GM13976 (cell line): ENCODE data around the gene ZIC5.
"Not testable (repeated sequence)": the region's sequence is repeated elsewhere in the genome, so short reads cannot be mapped to it uniquely, and the experiment has no call there.

Experiments
- DNase-seq: peaks from one replicate; pipeline ENCODE4 v3.0.0; 2012; ENCODE audit warnings: low spot score
- in situ Hi-C: fragments of 300-500 bp; cut with MboI; formaldehyde crosslinking; loops from one replicate; pipeline ENCODE4 v1.12.0; 2022; ENCODE audit warnings: low sequenced_read_pairs, mixed read lengths, inconsistent platforms; ENCODE audit not compliant: unreplicated experiment
- TF ChIP-seq, protein P1 (sequence below): IDR thresholded peaks from 2 replicates; pipeline ENCODE4 v1.5.1; 2012; ENCODE audit warnings: borderline replicate concordance, mild to moderate bottlenecking; ENCODE audit not compliant: insufficient read depth; ENCODE audit errors: extremely low read depth, missing control alignments, control extremely low read depth

ZIC5 gene

DNA sequence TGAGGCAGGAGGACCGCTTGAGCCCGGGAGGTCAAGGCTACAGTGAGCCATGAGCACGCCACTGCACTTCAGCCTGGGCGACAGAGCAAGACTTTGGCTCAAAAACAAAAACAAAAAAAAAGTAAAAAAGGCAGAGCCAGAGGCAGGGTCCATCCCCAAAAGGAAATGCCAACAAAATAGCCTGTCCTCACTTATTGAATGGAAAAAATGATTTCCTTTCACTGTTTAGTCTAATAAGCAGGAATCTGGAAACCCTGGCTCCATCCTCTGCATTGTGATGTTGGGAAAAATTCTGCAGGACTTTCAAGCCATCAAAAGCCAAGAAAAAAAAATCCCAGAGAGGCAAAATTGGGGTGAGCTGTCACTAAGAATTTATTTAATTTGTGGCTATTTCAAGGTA, 23.2 kb downstream of the ZIC5 start:
- no peak for DNase-seq
- in situ Hi-C loops, result no loop called here
- TF ChIP-seq, protein P1, sequence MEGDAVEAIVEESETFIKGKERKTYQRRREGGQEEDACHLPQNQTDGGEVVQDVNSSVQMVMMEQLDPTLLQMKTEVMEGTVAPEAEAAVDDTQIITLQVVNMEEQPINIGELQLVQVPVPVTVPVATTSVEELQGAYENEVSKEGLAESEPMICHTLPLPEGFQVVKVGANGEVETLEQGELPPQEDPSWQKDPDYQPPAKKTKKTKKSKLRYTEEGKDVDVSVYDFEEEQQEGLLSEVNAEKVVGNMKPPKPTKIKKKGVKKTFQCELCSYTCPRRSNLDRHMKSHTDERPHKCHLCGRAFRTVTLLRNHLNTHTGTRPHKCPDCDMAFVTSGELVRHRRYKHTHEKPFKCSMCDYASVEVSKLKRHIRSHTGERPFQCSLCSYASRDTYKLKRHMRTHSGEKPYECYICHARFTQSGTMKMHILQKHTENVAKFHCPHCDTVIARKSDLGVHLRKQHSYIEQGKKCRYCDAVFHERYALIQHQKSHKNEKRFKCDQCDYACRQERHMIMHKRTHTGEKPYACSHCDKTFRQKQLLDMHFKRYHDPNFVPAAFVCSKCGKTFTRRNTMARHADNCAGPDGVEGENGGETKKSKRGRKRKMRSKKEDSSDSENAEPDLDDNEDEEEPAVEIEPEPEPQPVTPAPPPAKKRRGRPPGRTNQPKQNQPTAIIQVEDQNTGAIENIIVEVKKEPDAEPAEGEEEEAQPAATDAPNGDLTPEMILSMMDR, result no peak

GRCh38 chr13:99947666-99948065, 23.9 kb downstream of the ZIC5 start:
- in situ Hi-C loops, result no loop called here
- no peak for DNase-seq
- TF ChIP-seq, protein P1, result no peak

- in situ Hi-C loops, DNase-seq: not testable (repeated sequence)
These were observed 26.1 kb downstream of the ZIC5 start for GRCh38 chr13:99945515-99945914.

DNA sequence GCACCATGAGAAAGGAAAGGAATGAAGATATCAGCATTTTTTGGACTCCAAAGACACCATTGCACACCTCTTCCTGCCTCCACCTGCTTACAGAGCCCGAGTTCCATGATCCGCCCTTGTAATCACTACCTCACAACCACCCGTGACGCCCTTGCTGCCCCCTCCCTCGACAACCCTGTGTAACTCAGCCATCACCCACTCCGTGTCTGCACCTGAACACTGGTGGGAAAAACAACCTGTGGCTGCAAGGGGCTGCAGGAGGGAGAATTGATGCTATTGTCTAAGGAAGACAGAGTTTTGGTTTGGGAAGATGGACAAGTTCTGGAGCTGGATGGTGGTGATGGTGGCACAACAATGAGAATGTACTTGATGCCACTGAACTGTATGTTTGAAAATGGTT, 27.0 kb downstream of the ZIC5 start:
- TF ChIP-seq, protein P1, result no peak
- no peak for DNase-seq
- in situ Hi-C loops, result no loop called here

- in situ Hi-C loops, result no loop called here
- TF ChIP-seq, protein P1, result no peak
- no peak for DNase-seq
These were observed 27.5 kb downstream of the ZIC5 start for GRCh38 chr13:99944102-99944501.

- in situ Hi-C loops, result no loop called here
- no peak for DNase-seq
- TF ChIP-seq, protein P1, result no peak
These were observed 29.7 kb downstream of the ZIC5 start for GRCh38 chr13:99941911-99942310.

- DNase-seq, result no peak
- TF ChIP-seq, protein P1, result no peak
- in situ Hi-C loops, result no loop called here
These were observed 30.5 kb downstream of the ZIC5 start for GRCh38 chr13:99941086-99941485.

GRCh38 chr13:99938635-99939034, 32.9 kb downstream of the ZIC5 start:
- no peak for DNase-seq
- TF ChIP-seq, protein P1, result no peak
- in situ Hi-C loops, result no loop called here
